Tibial artery (tissue), 4 donors: ENCODE measurements around the gene RAB11FIP3.
"Not testable (repeated sequence)": the region's sequence is repeated elsewhere in the genome, so short reads cannot be mapped to it uniquely, and the experiment has no call there.

ENCODE experiments used
- DNase-seq, 2 donors: peaks; one replicate each; pipeline ENCODE4 v3.0.0-alpha.2; 2019
- H3K27ac ChIP-seq, 2 donors: fragments of 200-600 bp; sonication (generic) in 1 of 2; 1 replicate in 1 of 2; 2 replicates in 1 of 2; pipeline ENCODE4 v1.5.1; 2018 to 2019; ENCODE audit warnings: mild to moderate bottlenecking in 1 of 2
- H3K27me3 ChIP-seq, 2 donors: fragments of 200-600 bp; sonication (generic) in 1 of 2; one replicate each; pipeline versions ENCODE4 v1.5.1 to v1.6.0; 2016 to 2019
- H3K36me3 ChIP-seq, 3 donors: fragments of 200-600 bp; sonication (generic) in 2 of 3; one replicate each; pipeline ENCODE4 v1.5.1; 2016 to 2019; ENCODE audit warnings: mild to moderate bottlenecking in 2 of 3
- H3K4me1 ChIP-seq, 4 donors: fragments of 200-600 bp; sonication (generic) in 2 of 4; 1 replicate in 3 of 4; 2 replicates in 1 of 4; pipeline ENCODE4 v1.5.1; 2016 to 2019
- H3K4me3 ChIP-seq, 2 donors: fragments of 200-600 bp; sonication (generic) in 1 of 2; 1 replicate in 1 of 2; 2 replicates in 1 of 2; pipeline ENCODE4 v1.5.1; 2018 to 2019; ENCODE audit warnings: mild to moderate bottlenecking in 2 of 2
- H3K9me3 ChIP-seq, 3 donors: fragments of 200-600 bp; sonication (generic) in 1 of 3; one replicate each; pipeline ENCODE4 v1.5.1; 2016 to 2019
- intact Hi-C: fragments of 100-400 bp; cut with DNase I; formaldehyde crosslinking; loops from one replicate; pipeline ENCODE4 v1.15.0; 2023; ENCODE audit warnings: low total_unique reads
- TF ChIP-seq, protein P1 (sequence below), 2 experiments: fragments of 200-600 bp in 1 of 2; fragments of 450-650 bp in 1 of 2; IDR thresholded peaks; one replicate each; pipeline ENCODE4 v1.5.1; 2017 to 2019; ENCODE audit warnings: antibody characterized with exemption in 2 of 2, mild to moderate bottlenecking in 1 of 2, moderate library complexity in 1 of 2

RAB11FIP3 gene

DNA sequence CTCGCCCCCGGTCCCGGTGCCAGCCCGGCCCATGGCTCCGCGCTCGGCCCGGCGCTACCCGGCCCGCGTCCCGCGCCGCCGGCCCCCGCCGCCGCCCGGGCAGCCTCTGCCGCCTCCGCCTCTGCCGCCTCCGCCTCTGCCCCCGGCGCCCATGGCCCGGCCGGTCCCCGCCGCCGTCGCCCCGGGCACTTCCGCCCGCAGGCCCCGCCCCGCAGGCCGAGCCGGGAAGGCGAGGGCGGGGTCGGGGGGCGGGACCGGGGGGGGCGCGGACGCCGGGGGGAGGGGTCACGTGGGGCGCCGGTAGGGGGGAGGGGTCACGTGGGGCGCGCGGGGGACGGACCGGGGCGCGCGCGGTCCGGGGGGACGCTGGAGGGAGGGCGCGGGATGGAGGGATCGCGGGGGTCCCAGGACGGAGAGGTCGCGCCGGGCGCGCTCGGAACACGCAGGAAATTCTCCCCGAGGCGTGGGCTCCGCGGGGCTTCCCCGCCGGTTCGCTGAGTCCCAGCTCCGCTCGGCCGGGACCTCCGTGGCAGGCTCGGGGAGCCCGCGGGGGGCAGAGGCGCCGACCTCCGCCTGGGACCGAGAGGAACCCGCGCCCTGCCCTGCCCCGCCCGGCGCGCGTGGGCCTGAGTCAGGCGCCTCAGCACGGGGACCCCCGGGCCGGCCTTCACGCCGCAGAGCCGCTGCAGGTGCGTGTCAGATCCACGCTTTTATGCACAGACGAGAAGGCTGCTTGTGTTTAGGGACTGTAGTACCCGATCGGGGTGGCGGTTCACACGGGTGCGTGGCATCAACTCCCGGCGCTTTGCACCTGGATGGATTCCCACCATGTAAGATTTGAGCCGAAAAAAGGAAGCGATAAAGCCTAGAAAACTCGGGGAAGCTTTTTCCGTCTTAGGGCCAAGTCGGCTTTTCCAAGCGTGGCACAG lies 43.4 kb upstream of the RAB11FIP3 start, which contains the start of gene PGAP6:
TSS of gene PGAP6 (minus strand) at position 190 of the 929 bp plus-strand sequence. CDS start at position 33, 157 bp downstream.
- Histone ChIP-seq H3K4me1 (peaks cover 0 to 41% (median 22%) of the 10 kb centered on the region in 4 donors), H3K27ac (peak within 1 kb of the TSS; percentile 86 to 87), H3K36me3 (peaks cover 3 to 8% (median 5%) of the 10 kb centered on the region in 3 donors), H3K27me3 (no peaks in the 10 kb centered on the region), H3K9me3 (no peaks in the 10 kb centered on the region), H3K4me3 (peak within 1 kb of the TSS; percentile 83 to 96)
- peak; percentile 48 to 86 for DNase-seq
- intact Hi-C loops = no loop called here
- TF ChIP-seq, protein P1, sequence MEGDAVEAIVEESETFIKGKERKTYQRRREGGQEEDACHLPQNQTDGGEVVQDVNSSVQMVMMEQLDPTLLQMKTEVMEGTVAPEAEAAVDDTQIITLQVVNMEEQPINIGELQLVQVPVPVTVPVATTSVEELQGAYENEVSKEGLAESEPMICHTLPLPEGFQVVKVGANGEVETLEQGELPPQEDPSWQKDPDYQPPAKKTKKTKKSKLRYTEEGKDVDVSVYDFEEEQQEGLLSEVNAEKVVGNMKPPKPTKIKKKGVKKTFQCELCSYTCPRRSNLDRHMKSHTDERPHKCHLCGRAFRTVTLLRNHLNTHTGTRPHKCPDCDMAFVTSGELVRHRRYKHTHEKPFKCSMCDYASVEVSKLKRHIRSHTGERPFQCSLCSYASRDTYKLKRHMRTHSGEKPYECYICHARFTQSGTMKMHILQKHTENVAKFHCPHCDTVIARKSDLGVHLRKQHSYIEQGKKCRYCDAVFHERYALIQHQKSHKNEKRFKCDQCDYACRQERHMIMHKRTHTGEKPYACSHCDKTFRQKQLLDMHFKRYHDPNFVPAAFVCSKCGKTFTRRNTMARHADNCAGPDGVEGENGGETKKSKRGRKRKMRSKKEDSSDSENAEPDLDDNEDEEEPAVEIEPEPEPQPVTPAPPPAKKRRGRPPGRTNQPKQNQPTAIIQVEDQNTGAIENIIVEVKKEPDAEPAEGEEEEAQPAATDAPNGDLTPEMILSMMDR (IDR thresholded peaks at IDR 0.05) = no peak

DNA sequence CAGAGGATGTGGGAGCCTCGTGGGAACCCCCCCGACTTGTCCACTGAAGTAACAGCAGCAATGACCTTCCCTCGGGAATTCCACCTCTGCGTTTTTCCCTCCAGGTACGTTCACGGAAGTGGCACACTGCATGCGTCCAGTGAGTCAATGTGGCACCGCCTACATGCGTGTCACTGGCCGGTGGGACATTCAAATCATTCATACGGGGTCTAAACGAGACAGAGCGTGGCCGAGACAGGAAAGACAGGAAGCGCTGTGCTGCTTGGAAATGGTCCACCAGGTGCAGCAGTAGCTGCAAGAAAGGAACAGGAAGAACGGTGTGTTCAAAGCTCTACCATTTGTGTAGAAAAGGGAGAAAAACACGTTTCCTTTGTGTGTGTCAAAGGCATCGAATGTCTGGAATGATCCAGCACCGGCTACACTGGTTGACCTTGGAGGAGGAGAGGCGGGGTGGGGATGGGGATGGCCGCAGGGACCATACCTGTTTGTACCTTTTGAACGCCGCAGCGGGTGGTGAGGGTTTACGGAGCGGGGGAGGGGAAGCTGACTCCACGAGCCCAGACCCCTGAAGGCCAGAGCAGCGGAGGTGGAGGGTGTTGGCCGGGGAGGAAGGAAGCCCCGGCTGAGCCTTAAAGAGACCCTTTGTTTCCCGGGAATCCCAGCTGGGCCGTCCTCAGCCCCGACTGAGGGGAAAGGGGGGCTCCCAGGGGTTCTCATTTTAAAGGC lies 42.0 kb upstream of the RAB11FIP3 start:
- H3K36me3 ChIP-seq = no peaks in the 10 kb centered on the region
- H3K27me3 ChIP-seq = no peaks in the 10 kb centered on the region
- no peak overlapping the region for H3K27ac ChIP-seq
- DNase-seq = peak in 1 of 2 donors; percentile 64
- H3K4me3 ChIP-seq = peak overlapping the region; percentile 83 to 96
- TF ChIP-seq, protein P1 (IDR thresholded peaks at IDR 0.05) = no peak
- intact Hi-C loops = no loop called here
- no peaks in the 10 kb centered on the region for H3K9me3 ChIP-seq
- peaks cover 0 to 49% (median 30%) of the 10 kb centered on the region in 4 donors for H3K4me1 ChIP-seq

DNA sequence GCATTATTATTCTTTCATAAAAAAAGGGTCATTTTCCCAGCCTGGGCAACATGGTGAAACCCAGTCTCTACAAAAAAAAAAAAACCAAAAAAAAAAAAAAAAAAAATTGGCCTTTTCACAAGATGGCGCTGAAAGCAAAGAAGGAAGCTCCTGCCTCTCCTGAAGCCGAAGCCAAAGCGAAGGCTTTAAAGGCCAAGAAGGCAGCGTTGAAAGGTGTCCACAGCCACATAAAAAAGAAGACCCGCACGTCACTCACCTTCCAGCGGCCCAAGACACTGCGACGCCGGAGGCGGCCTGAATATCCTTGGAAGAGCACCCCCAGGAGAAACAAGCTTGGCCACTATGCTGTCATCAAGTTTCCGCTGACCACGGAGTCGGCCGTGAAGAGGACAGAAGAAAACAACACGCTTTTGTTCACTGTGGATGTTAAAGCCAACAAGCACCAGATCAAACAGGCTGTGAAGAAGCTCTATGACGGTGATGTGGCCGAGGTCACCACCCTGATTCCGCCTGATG lies 38.8 kb upstream of the RAB11FIP3 start:
- Histone ChIP-seq H3K27ac (no peak overlapping the region), H3K27me3 (no peaks in the 10 kb centered on the region), H3K9me3 (no peaks in the 10 kb centered on the region), H3K4me1 (peaks cover 0 to 24% (median 16%) of the 10 kb centered on the region in 4 donors), H3K36me3 (no peaks in the 10 kb centered on the region), H3K4me3 (no peak overlapping the region)
- no peak for DNase-seq
- TF ChIP-seq, protein P1 (IDR thresholded peaks at IDR 0.05) = no peak
- intact Hi-C loops = no loop called here

DNA sequence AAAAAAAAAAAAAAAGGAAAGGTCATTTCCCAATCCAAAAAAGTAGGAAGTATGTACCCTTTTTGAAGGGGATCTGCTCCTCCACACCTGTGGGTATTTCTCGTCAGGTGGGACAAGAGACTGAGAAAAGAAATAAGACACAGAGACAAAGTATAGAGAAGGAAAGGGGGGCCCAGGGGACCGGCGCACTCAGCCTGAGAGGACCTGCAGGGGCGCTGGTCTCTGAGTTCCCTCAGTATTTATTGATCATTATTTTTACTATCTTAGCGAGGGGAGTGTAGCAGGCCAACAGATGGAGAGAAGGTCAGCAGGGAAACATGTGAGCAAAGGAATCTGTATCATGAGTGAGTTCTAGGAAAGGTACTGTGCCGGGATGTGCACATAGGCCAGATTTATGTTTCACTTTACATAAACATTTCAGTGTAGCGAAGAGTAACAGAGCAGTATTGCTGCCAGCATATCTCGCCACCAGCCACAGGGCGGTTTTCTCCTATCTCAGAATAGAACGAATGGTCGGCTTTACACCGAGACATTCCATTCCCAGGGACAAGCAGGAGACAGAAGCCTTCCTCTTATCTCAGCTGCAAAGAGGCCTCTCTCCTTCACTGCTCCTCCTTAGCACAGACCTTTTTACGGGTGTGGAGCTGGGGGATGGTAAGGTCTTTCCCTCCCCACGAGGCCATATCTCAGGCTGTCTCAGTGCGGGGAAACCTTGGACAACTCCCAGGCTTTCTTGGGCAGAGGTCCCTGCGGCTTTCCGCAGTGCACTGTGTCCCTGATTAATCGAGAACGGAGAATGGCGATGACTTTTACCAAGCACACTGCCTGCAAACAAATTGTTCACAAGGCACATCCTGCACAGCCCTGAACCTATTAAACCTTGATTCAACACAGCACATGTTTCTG lies 37.4 kb upstream of the RAB11FIP3 start:
- Histone ChIP-seq H3K27ac (peak overlapping the region; percentile 48 to 57), H3K4me3 (peak overlapping the region in 1 of 2 donors; percentile 22), H3K4me1 (peaks cover 0 to 17% (median 10%) of the 10 kb centered on the region in 4 donors)
- H3K27me3 ChIP-seq, DNase-seq, H3K9me3 ChIP-seq, H3K36me3 ChIP-seq, intact Hi-C loops: not testable (repeated sequence)

DNA sequence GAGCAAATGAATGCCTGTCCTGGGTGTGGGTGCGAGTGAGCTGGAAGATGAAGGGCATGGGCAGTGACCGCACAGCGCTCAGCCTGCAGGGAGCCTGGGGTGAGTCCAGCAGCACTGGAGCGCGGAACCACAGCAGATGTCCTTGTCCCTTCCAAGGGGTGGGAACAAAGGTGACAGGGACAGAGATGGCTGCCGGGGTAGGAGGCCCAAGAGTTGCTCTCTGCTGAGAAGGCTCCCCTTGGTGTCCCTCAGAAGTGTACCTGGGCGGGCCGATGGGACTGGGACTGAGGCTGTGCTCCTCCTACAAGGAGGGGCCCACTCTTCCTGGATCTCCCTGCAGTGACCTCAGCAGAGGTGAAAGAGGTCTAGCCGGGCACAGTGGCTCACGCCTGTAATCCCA lies 36.1 kb upstream of the RAB11FIP3 start:
- Histone ChIP-seq H3K36me3 (no peaks in the 10 kb centered on the region), H3K4me3 (no peak overlapping the region), H3K9me3 (no peaks in the 10 kb centered on the region), H3K27ac (no peak overlapping the region), H3K4me1 (peaks cover 0 to 10% (median 7%) of the 10 kb centered on the region in 4 donors), H3K27me3 (no peaks in the 10 kb centered on the region)
- TF ChIP-seq, protein P1 (IDR thresholded peaks at IDR 0.05) = no peak
- intact Hi-C loops = no loop called here
- no peak for DNase-seq
